ENCODE results near the gene PRRC1.

The PRRC1 gene

DNA sequence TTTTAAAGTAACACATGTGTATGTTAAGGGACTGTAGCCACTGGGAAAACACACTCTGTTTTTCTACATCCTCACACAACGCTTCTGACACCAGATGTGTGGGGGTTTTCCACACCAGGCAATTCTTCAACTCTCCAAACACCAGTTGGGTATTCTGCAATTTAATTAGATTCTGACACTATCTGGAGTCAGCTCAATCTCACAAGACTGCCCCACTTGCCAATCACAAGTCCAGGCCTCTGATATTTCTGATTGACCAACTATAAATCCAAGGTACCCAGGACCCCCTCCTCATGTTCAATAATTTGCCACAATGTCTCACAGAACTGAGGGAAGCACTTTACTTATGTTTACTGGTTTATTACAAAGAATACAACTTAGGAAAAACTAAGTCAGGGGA is 70.9 kb downstream of the PRRC1 start:
- in situ Hi-C loops (cut with HindIII; ENCODE audit: low pct_ligation_motif_present, low sequenced_read_pairs), result no loop called here
- H3K36me3 ChIP-seq (replicated peaks), result no peaks in the 10 kb centered on the region
- TF ChIP-seq, protein P1, sequence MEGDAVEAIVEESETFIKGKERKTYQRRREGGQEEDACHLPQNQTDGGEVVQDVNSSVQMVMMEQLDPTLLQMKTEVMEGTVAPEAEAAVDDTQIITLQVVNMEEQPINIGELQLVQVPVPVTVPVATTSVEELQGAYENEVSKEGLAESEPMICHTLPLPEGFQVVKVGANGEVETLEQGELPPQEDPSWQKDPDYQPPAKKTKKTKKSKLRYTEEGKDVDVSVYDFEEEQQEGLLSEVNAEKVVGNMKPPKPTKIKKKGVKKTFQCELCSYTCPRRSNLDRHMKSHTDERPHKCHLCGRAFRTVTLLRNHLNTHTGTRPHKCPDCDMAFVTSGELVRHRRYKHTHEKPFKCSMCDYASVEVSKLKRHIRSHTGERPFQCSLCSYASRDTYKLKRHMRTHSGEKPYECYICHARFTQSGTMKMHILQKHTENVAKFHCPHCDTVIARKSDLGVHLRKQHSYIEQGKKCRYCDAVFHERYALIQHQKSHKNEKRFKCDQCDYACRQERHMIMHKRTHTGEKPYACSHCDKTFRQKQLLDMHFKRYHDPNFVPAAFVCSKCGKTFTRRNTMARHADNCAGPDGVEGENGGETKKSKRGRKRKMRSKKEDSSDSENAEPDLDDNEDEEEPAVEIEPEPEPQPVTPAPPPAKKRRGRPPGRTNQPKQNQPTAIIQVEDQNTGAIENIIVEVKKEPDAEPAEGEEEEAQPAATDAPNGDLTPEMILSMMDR (IDR thresholded peaks at IDR 0.05; ENCODE audit: low read depth, low read length, missing control alignments), result no peak
- no peak overlapping the region for H3K27ac ChIP-seq
- no peak overlapping the region for H3K4me3 ChIP-seq (ENCODE audit: low read depth, low read length)
- H3K27me3 ChIP-seq (replicated peaks), result no peaks in the 10 kb centered on the region
- no peak for DNase-seq

DNA sequence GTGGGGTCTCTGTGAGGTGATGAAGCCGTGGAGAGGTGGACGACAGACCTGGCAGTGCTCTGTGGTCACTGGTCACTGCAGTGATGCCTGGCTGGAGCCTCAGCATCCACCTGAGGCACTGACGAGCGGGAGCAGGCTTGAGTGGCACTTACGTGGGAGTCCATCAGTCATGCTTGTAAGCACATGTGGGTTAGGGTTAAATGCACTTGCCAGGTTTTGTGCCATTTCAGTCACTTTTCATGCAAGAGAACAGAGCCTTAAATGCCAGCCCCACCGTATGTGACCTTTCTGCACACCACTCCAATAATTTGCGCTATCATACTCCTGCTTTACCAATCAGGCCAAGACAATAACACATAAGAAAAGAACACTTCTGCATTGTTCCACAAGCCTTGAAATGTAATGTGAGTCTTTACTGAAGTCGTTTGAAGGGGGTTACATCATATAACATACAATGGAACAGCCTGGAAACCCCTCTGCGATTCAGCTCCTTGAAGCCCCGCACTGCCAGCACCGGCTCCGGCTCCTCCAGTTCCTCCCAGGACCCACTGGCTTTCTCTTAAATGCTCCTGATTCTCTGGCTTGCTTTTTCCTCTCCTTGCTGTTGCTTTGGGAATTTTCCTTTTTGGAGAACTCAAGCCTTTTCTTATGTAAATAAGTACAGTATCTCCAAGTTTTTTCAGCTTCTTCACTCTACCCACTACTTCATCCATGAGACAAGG is 72.0 kb downstream of the PRRC1 start:
- Histone ChIP-seq H3K27ac (no peak overlapping the region), H3K27me3 (replicated peaks) (no peaks in the 10 kb centered on the region), H3K36me3 (replicated peaks) (no peaks in the 10 kb centered on the region), H3K4me3 (ENCODE audit: low read depth, low read length) (no peak overlapping the region)
- TF ChIP-seq, protein P1 (IDR thresholded peaks at IDR 0.05; ENCODE audit: low read depth, low read length, missing control alignments), result no peak
- in situ Hi-C loops (cut with HindIII; ENCODE audit: low pct_ligation_motif_present, low sequenced_read_pairs), result no loop called here
- DNase-seq, result no peak

DNA sequence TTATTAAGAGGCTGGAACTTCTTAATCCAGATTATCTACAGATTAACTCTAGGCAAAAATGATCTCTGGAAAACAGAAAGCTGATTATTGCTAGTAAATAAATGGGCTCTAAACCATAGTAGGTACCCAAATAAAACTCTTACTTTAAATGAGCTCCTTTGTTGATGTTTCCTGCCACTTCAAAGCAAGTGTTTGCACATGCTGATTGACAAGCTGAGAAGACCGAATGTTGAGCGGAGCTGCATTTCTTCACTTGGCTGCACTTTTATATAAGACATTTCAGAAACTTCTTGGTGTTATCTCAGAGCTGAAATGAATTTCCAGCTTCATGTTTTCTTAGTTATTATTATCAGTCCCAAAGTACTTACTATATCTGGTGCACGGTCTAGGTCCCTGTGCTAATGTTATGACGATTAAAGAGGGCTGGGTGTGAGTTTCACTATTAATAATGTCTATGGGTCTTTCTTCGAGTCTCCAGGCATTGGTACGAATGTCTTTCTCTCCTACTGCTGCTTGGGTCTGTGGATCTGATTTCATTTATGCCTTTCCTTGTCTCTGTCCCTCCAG is 72.8 kb downstream of the PRRC1 start:
- Histone ChIP-seq H3K4me3 (ENCODE audit: low read depth, low read length) (no peak overlapping the region), H3K27me3 (replicated peaks) (no peaks in the 10 kb centered on the region), H3K27ac (no peak overlapping the region), H3K36me3 (replicated peaks) (no peaks in the 10 kb centered on the region)
- TF ChIP-seq, protein P1 (IDR thresholded peaks at IDR 0.05; ENCODE audit: low read depth, low read length, missing control alignments), result no peak
- in situ Hi-C loops (cut with HindIII; ENCODE audit: low pct_ligation_motif_present, low sequenced_read_pairs), result no loop called here
- DNase-seq, result no peak

DNA sequence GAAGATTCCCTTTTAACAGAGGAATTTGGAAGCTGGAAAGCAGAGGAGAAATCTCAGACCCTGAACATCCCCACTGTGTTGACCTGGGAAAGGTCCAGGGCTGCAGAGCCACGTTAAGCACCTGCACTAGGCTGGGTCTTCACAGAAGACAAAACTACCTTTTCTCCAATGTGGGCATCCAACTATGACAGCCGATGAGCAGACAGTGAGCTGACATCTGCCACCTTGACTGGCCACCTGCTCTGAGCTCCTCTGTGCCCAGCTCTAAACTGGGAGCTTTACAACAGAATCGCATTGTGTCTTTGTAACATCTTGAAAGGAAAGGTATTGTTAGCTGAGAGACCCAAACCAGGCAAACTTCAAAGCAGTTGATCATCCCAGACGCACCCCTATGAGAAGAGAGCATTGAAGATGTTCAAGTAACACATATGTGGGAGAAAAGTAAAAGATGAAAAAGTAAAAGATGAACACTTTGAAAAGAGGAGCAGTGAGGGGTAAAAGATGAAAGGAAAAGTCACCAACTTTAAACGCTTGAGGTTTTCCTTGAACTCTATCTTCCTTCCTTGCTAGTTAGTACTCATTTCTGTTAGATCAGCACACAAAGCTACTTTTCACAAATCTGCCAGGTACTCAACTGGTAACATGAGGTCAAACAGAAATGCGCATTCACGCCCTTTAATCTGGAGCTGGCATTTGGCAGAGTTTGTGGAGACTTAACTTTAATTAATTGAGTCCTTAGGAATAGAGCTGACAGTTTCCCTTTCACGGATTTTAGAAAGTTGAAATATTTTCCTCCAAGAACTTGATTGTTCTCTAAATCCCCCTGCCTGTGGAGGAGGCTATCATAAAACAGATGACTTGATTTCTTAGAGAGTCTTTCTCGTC is 78.3 kb downstream of the PRRC1 start:
- in situ Hi-C loops (cut with HindIII; ENCODE audit: low pct_ligation_motif_present, low sequenced_read_pairs), result no loop called here
- TF ChIP-seq, protein P1 (IDR thresholded peaks at IDR 0.05; ENCODE audit: low read depth, low read length, missing control alignments), result no peak
- DNase-seq, result no peak

DNA sequence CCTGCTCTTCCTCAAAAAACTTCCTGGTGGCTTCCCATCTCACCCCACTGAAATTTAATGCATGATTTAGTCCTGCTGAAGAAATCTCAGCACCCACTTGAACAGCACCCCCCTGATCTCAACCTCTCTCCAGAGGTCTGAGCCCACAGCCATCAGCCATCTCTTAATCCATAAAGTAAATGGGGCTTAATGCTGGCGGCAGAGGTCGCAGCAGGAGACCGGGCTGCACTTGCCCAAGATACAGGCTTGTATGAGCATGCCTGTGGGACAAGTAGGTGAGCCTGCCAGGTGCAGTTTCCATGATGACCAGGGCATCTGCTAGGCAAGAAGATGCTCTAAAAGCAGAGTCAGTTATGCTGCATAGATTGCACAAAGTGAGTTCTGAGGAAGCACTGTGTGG is 79.1 kb downstream of the PRRC1 start:
- H3K36me3 ChIP-seq (replicated peaks), result no peaks in the 10 kb centered on the region
- H3K27ac ChIP-seq, result no peak overlapping the region
- H3K4me3 ChIP-seq (ENCODE audit: low read depth, low read length), result no peak overlapping the region
- no peaks in the 10 kb centered on the region for H3K27me3 ChIP-seq (replicated peaks)
- TF ChIP-seq, protein P1 (IDR thresholded peaks at IDR 0.05; ENCODE audit: low read depth, low read length, missing control alignments), result no peak
- DNase-seq, result no peak
- in situ Hi-C loops (cut with HindIII; ENCODE audit: low pct_ligation_motif_present, low sequenced_read_pairs), result no loop called here

More for the DNA sequence above, 78.3 kb downstream of the PRRC1 start:
- H3K36me3 ChIP-seq (replicated peaks), result no peaks in the 10 kb centered on the region
- no peak overlapping the region for H3K4me3 ChIP-seq (ENCODE audit: low read depth, low read length)
- H3K27me3 ChIP-seq (replicated peaks), result no peaks in the 10 kb centered on the region
- no peak overlapping the region for H3K27ac ChIP-seq

Data from brain microvascular endothelial cell (primary cell).